Brain microvascular endothelial cell (primary cell): Measurements from ENCODE around the gene SEZ6.
A peak's percentile ranks its signal among the peaks of the same experiment; 100 is the strongest.

ENCODE experiments used
- DNase-seq: peaks from one replicate; pipeline ENCODE4 v3.0.0-alpha.2; 2020
- H3K27ac ChIP-seq: fragments of 250-450 bp; sonication (Bioruptor Pico); 2 replicates; pipeline ENCODE4 v1.5.1; 2020; ENCODE audit warnings: mild to moderate bottlenecking, moderate library complexity
- H3K27me3 ChIP-seq: fragments of 250-450 bp; sonication (Bioruptor Pico); replicated peaks from 2 replicates; pipeline ENCODE4 v1.5.1; 2020; ENCODE audit warnings: mild to moderate bottlenecking
- H3K36me3 ChIP-seq: fragments of 250-450 bp; sonication (Bioruptor Pico); replicated peaks from 2 replicates; pipeline ENCODE4 v1.5.1; 2020; ENCODE audit warnings: mild to moderate bottlenecking
- H3K4me3 ChIP-seq: 2 replicates; pipeline ENCODE4 v1.5.1; 2011; ENCODE audit warnings: low read depth, mild to moderate bottlenecking, control low read depth, low read length, moderate library complexity
- CTCF ChIP-seq: IDR thresholded peaks from 2 replicates; pipeline ENCODE4 v1.5.1; 2011; ENCODE audit warnings: low read depth, mild to moderate bottlenecking, moderate library complexity, low read length, control low read depth, inconsistent platforms; ENCODE audit errors: missing control alignments
- in situ Hi-C: cut with HindIII; loops from 2 replicates; pipeline ENCODE4 v1.10.0; 2017; ENCODE audit warnings: low sequenced_read_pairs, low pct_ligation_motif_present

SEZ6 gene

GRCh38 chr17:29049541-29050145 is 43.8 kb upstream of the SEZ6 start:
- in situ Hi-C loops: no loop called here
- Histone ChIP-seq H3K4me3 (no peak overlapping the region), H3K27me3 (peaks cover 9% of the 10 kb centered on the region), H3K36me3 (no peaks in the 10 kb centered on the region), H3K27ac (no peak overlapping the region)
- no peak for DNase-seq
- TF ChIP-seq CTCF: no peak

GRCh38 chr17:29048440-29049368 is 42.9 kb upstream of the SEZ6 start:
- no peaks in the 10 kb centered on the region for H3K36me3 ChIP-seq
- H3K4me3 ChIP-seq: no peak overlapping the region
- no peak overlapping the region for H3K27ac ChIP-seq
- peak; percentile 5 for DNase-seq
- in situ Hi-C loops: no loop called here
- H3K27me3 ChIP-seq: peaks cover 9% of the 10 kb centered on the region
- no peak for TF ChIP-seq CTCF

- H3K27ac ChIP-seq: no peak overlapping the region
- no peak for DNase-seq
- no peak overlapping the region for H3K4me3 ChIP-seq
- no peak for TF ChIP-seq CTCF
- in situ Hi-C loops: no loop called here
- peaks cover 9% of the 10 kb centered on the region for H3K27me3 ChIP-seq
- H3K36me3 ChIP-seq: no peaks in the 10 kb centered on the region
Measured at GRCh38 chr17:29046473-29046839, 40.6 kb upstream of the SEZ6 start.

- no peak overlapping the region for H3K4me3 ChIP-seq
- H3K27ac ChIP-seq: no peak overlapping the region
- in situ Hi-C loops: no loop called here
- no peaks in the 10 kb centered on the region for H3K36me3 ChIP-seq
- DNase-seq: no peak
- TF ChIP-seq CTCF: no peak
- peaks cover 9% of the 10 kb centered on the region for H3K27me3 ChIP-seq
Measured at GRCh38 chr17:29045734-29046472, 40.1 kb upstream of the SEZ6 start.

GRCh38 chr17:29045026-29045425 is 39.2 kb upstream of the SEZ6 start:
- in situ Hi-C loops: no loop called here

More at GRCh38 chr17:29045026-29045425, 39.2 kb upstream of the SEZ6 start:
- Histone ChIP-seq H3K27me3 (peaks cover 9% of the 10 kb centered on the region), H3K36me3 (no peaks in the 10 kb centered on the region), H3K27ac (no peak overlapping the region), H3K4me3 (no peak overlapping the region)
- TF ChIP-seq CTCF: no peak
- no peak for DNase-seq
